GM12878 (cell line): ENCODE measurements around the gene TP53I11. TPM values are rescaled to one million over a fixed set of nuclear protein-coding genes. Genes with fewer than 3 reads are reported as not detected.

ENCODE experiments used
- ATAC-seq: fragments of 200-7000 bp; cut with Tn5 transposase; 3 replicates; pipeline ENCODE4 v1.9.1; 2020; ENCODE audit warnings: mild to moderate bottlenecking, moderate library complexity
- BruUV-seq: library from RNA; stranded (reverse); fragments of 400-500 nt; replicated peaks from 2 replicates; lab custom pipeline; 2021; lab: Mats Ljungman, UMichigan
- CTCF ChIA-PET: fragments of 300-600 bp; sonication (Branson Sonifier 250); formaldehyde crosslinking; extraction: SDS; loops from one replicate; lab custom pipeline; 2021; ENCODE audit warnings: inconsistent platforms; lab: Yijun Ruan, JAX
- POLR2A ChIA-PET: fragments of 350-600 bp; formaldehyde crosslinking; extraction: SDS; loops from one replicate; lab custom pipeline; 2021; ENCODE audit warnings: inconsistent platforms; lab: Charles Lee
- RAD21 ChIA-PET: fragments of 300-600 bp; sonication (Branson Sonifier 250); formaldehyde crosslinking; loops from one replicate; lab custom pipeline; 2023; ENCODE audit warnings: antibody characterized with exemption; ENCODE audit not compliant: unreplicated experiment; lab: Charles Lee
- SMC1A ChIA-PET: fragments of 300-600 bp; sonication (Branson Sonifier 250); formaldehyde crosslinking; loops from one replicate; lab custom pipeline; 2023; ENCODE audit not compliant: unreplicated experiment, uncharacterized antibody; lab: Charles Lee
- DNase-seq: peaks from one replicate; pipeline ENCODE4 v3.0.0-alpha.2; 2011; ENCODE audit warnings: low read depth, low spot score
- FAIRE-seq: peaks from 3 replicates; lab custom pipeline; 2011; peaks lifted over from hg19 to GRCh38; lab: Jason Lieb, UNC
- H2AFZ ChIP-seq: 2 replicates; pipeline ENCODE4 v1.6.0; 2011; ENCODE audit warnings: low read depth, low read length, control low read depth; ENCODE audit not compliant: control insufficient read depth
- H3K27ac ChIP-seq: 2 replicates; pipeline ENCODE4 v1.5.1; 2011; ENCODE audit warnings: control low read depth; ENCODE audit not compliant: control insufficient read depth, insufficient read depth
- H3K27me3 ChIP-seq, 2 experiments: replicated peaks in 1 of 2; 2 replicates each; pipeline versions ENCODE4 v1.6.0 to v1.6.1; 2011; ENCODE audit warnings: low read length in 1 of 2; ENCODE audit not compliant: control insufficient read depth in 2 of 2, insufficient read depth in 2 of 2
- H3K36me3 ChIP-seq, 2 experiments: 2 replicates each; pipeline ENCODE4 v1.5.1; 2011; ENCODE audit warnings: low read length in 1 of 2; ENCODE audit not compliant: control insufficient read depth in 2 of 2, insufficient read depth in 2 of 2
- H3K4me1 ChIP-seq: 2 replicates; pipeline ENCODE4 v1.6.1; 2011; ENCODE audit warnings: mild to moderate bottlenecking, low read length, moderate library complexity, mixed read lengths; ENCODE audit not compliant: control insufficient read depth, insufficient read depth
- H3K4me2 ChIP-seq: 2 replicates; pipeline ENCODE4 v1.6.0; 2011; ENCODE audit warnings: control low read depth; ENCODE audit not compliant: control insufficient read depth, insufficient read depth
- H3K4me3 ChIP-seq: fragments of 200-600 bp; sonication (generic); 2 replicates; pipeline ENCODE4 v1.5.1; 2016
- H3K79me2 ChIP-seq: 2 replicates; pipeline ENCODE4 v1.6.0; 2011; ENCODE audit warnings: low read length; ENCODE audit not compliant: control insufficient read depth, insufficient read depth
- H3K9ac ChIP-seq: 2 replicates; pipeline ENCODE4 v1.8.0; 2011; ENCODE audit warnings: low read length, control low read depth, mixed read lengths; ENCODE audit not compliant: control insufficient read depth, insufficient read depth
- H3K9me3 ChIP-seq: replicated peaks from 3 replicates; pipeline ENCODE4 v1.5.1; 2011; ENCODE audit warnings: mild to moderate bottlenecking, low read length; ENCODE audit not compliant: control insufficient read depth, insufficient read depth
- H4K20me1 ChIP-seq: 2 replicates; pipeline ENCODE4 v1.6.0; 2011; ENCODE audit not compliant: control insufficient read depth, insufficient read depth
- CBX5 ChIP-seq: sonication (generic); IDR thresholded peaks from 2 replicates; pipeline ENCODE4 v1.6.1; 2016; ENCODE audit warnings: low read depth, moderate library complexity, mild to moderate bottlenecking, inconsistent platforms
- EGR1 ChIP-seq, 2 experiments: IDR thresholded peaks; 1 replicate in 1 of 2; 2 replicates in 1 of 2; pipeline ENCODE4 v1.6.1; 2011 to 2012; ENCODE audit warnings: low read depth in 2 of 2, low read length in 2 of 2, borderline replicate concordance in 1 of 2, mild to moderate bottlenecking in 1 of 2, moderate library complexity in 1 of 2
- FOXM1 ChIP-seq: IDR thresholded peaks from 2 replicates; pipeline ENCODE4 v1.6.1; 2012; ENCODE audit warnings: low read depth, mild to moderate bottlenecking, inconsistent platforms, low read length, moderate library complexity
- HDAC6 ChIP-seq: fragments of 200-600 bp; sonication (generic); IDR thresholded peaks from one replicate; pipeline ENCODE4 v1.8.0; 2017; ENCODE audit warnings: antibody characterized with exemption; ENCODE audit not compliant: unreplicated experiment
- IRF5 ChIP-seq: fragments of 450-650 bp; IDR thresholded peaks from 2 replicates; pipeline ENCODE4 v1.6.1; 2017; ENCODE audit warnings: borderline replicate concordance
- JUND ChIP-seq: IDR thresholded peaks from 2 replicates; pipeline ENCODE4 v1.6.1; 2012; ENCODE audit warnings: low read depth, mild to moderate bottlenecking, low read length, improper control_type of control experiment, moderate library complexity
- MTA3 ChIP-seq: IDR thresholded peaks from 2 replicates; pipeline ENCODE4 v1.6.1; 2012; ENCODE audit warnings: low read length, inconsistent platforms, borderline replicate concordance
- MYC ChIP-seq: IDR thresholded peaks from 2 replicates; pipeline ENCODE4 v1.6.1; 2011; ENCODE audit warnings: mild to moderate bottlenecking, low read length, moderate library complexity, inconsistent platforms; ENCODE audit not compliant: insufficient read depth, insufficient replicate concordance, insufficient read length, severe bottlenecking
- NFYB ChIP-seq: IDR thresholded peaks from 2 replicates; pipeline ENCODE4 v1.6.1; 2011; ENCODE audit warnings: low read depth, mild to moderate bottlenecking, low read length, improper control_type of control experiment, moderate library complexity; ENCODE audit not compliant: insufficient read depth
- RFX5 ChIP-seq: IDR thresholded peaks from 2 replicates; pipeline ENCODE4 v1.6.1; 2011; ENCODE audit warnings: low read depth, low read length, improper control_type of control experiment
- WRNIP1 ChIP-seq: IDR thresholded peaks from 2 replicates; pipeline ENCODE4 v1.6.1; 2011; ENCODE audit warnings: low read depth, low read length, improper control_type of control experiment, borderline replicate concordance
- WGBS: methylation state at CpG from one replicate; pipeline ENCODE4 v1.1.6; 2016; ENCODE audit warnings: low lambda C conversion rate; ENCODE audit not compliant: insufficient replicate concordance, insufficient coverage; ENCODE audit errors: missing lambda C conversion rate; 5-methylcytosine and 5-hydroxymethylcytosine counted together
- in situ Hi-C: fragments of 300-500 bp; cut with MboI; formaldehyde crosslinking; loops from 9 replicates; pipeline ENCODE4 v1.14.3; 2018; ENCODE audit warnings: mixed read lengths
- intact Hi-C: fragments of 100-400 bp; cut with micrococcal nuclease; formaldehyde crosslinking; loops from one replicate; pipeline ENCODE4 v1.14.2; 2022; ENCODE audit not compliant: unreplicated experiment
- polyA plus RNA-seq, 11 experiments: library from polyadenylated mRNA; depleted of rRNA in 4 of 11; unstranded in 6 of 11; stranded (reverse) in 5 of 11; fragments of >200 nt; fragmentation: Nextera tagmentation in 4 of 11; fragmentation: Illumina TruSeq in 1 of 11; extraction: Ambion mirVana in 4 of 11; extraction: Trizol in 1 of 11; gene quantifications; 1 replicate in 1 of 11; 2 replicates in 10 of 11; pipeline versions ENCODE4 v1.2.1 to v1.2.3, GENCODE V29; 2011 to 2016; ENCODE audit warnings: inconsistent platforms in 2 of 11, missing spikeins in 2 of 11, low read depth in 1 of 11
- total RNA-seq, 4 experiments: library from RNA; depleted of rRNA in 3 of 4; stranded (reverse); fragments of >200 nt in 3 of 4; fragmentation: Illumina TruSeq in 1 of 4; extraction: Trizol in 1 of 4; gene quantifications; 2 replicates each; pipeline versions ENCODE4 v1.2.1 to v1.2.3, GENCODE V29; 2013 to 2021

TP53I11 gene
- total and polyA plus RNA-seq, 10 of the 15 experiments (the other 5 are each of a cell fraction or from before 2014, with no cell fraction given): 0.03 to 0.28 (median 0.17) TPM; not detected in 3

- Histone ChIP-seq H3K79me2 (no peaks in the 10 kb centered on the region), H3K36me3 (no peaks in the 10 kb centered on the region), H3K4me1 (peaks cover 17% of the 10 kb centered on the region)
- FAIRE-seq (no peak), ATAC-seq (no peak)
- TF ChIP-seq MYC: no peak
- no peak for TF ChIP-seq CBX5
- no peak for TF ChIP-seq RFX5
- TF ChIP-seq MTA3: no peak
- TF ChIP-seq IRF5: no peak
- no peak for TF ChIP-seq WRNIP1
- TF ChIP-seq FOXM1: no peak
- no peak for TF ChIP-seq JUND
- TF ChIP-seq HDAC6: no peak
- no peak for TF ChIP-seq EGR1 (IDR thresholded peaks at IDR 0.05; ENCODE audit: borderline replicate concordance in 1 of 2, low read depth in 2 of 2, low read length in 2 of 2)
- no peak for TF ChIP-seq NFYB
- TF ChIP-seq, all 136 proteins: peak for 0
- no peak overlapping the region for H2AFZ ChIP-seq
- intact Hi-C loops (no loop called here), in situ Hi-C loops (loop anchor here (25.0 kb wide), 1 partner anchor 392 kb away; no protein-coding TSS in a partner anchor)
- H3K4me3 ChIP-seq: no peak overlapping the region
- 34% methylated on average over 3 of the region's 3 CpGs for WGBS
- no peak overlapping the region for H3K4me2 ChIP-seq
- ChIA-PET POLR2A (no interaction called here), CTCF (interaction anchor here (1.1 to 2.2 kb wide), 4 partner anchors 9 to 347 kb away, joined by 4 to 9 read pairs (median 7); no protein-coding TSS in a partner anchor), RAD21 (interaction anchor here (1.0 kb wide), 1 partner anchor 161 kb away, joined by 4 read pairs; no protein-coding TSS in a partner anchor), SMC1A (interaction anchor here (1.2 kb wide), 1 partner anchor 134 kb away, joined by 3 read pairs; no protein-coding TSS in a partner anchor)
- DNase-seq: no peak
- H3K9me3 ChIP-seq: peaks cover 2% of the 10 kb centered on the region; the same call in 1 of the 3 replicates
- H4K20me1 ChIP-seq: 0 out of 2 replicates have a peak, but pooled peaks cover 2% of the 10 kb centered on the region
- no TSS peak for BruUV-seq
- H3K27me3 ChIP-seq: peaks cover 0 to 5% of the 10 kb centered on the region in 2 experiments; a peak in 3 of 4 replicates
- no peak overlapping the region for H3K27ac ChIP-seq
- no peak overlapping the region for H3K9ac ChIP-seq
These were observed 5.8 kb downstream of the TP53I11 start for GRCh38 chr11:44944853-44945235.
